HG03139 (cell line): ENCODE data around the gene CYBA.
A peak's percentile ranks its signal among the peaks of the same experiment; 100 is the strongest.

ENCODE experiments used
- ATAC-seq: cut with Tn5 transposase; IDR thresholded peaks from one replicate; pipeline ENCODE4 v1.9.1; 2021; ENCODE audit not compliant: unreplicated experiment

The CYBA gene

GRCh38 chr16:88650749-88651275 lies at the start of gene CYBA:
CYBA (minus strand) TSS chr16:88651053; CDS start chr16:88651013, 40 bp downstream.
- ATAC-seq: peak; percentile 56

GRCh38 chr16:88700322-88700635 lies 49.4 kb upstream of the CYBA start:
- ATAC-seq: no peak

GRCh38 chr16:88699180-88699579 lies 48.3 kb upstream of the CYBA start:
- ATAC-seq: no peak

GRCh38 chr16:88698646-88699045 lies 47.8 kb upstream of the CYBA start:
- ATAC-seq: no peak

GRCh38 chr16:88697831-88698615 lies 47.2 kb upstream of the CYBA start:
- ATAC-seq: no peak

- no peak for ATAC-seq
Observed at GRCh38 chr16:88697116-88697830, 46.4 kb upstream of the CYBA start.

GRCh38 chr16:88696441-88696840 lies 45.6 kb upstream of the CYBA start:
- ATAC-seq: no peak

GRCh38 chr16:88695753-88696152 lies 44.9 kb upstream of the CYBA start:
- no peak for ATAC-seq

GRCh38 chr16:88695218-88695617 lies 44.4 kb upstream of the CYBA start:
- ATAC-seq: no peak

GRCh38 chr16:88694221-88695087 lies 43.6 kb upstream of the CYBA start:
- ATAC-seq: no peak

- ATAC-seq: no peak
Observed at GRCh38 chr16:88693420-88694177, 42.7 kb upstream of the CYBA start.

GRCh38 chr16:88692861-88693260 lies 42.0 kb upstream of the CYBA start:
- ATAC-seq: no peak

- ATAC-seq: no peak
Observed at GRCh38 chr16:88691924-88692560, 41.2 kb upstream of the CYBA start.

- no peak for ATAC-seq
Observed at GRCh38 chr16:88691129-88691813, 40.4 kb upstream of the CYBA start.

GRCh38 chr16:88690341-88691128 lies 39.7 kb upstream of the CYBA start:
- no peak for ATAC-seq

- ATAC-seq: no peak
Observed at GRCh38 chr16:88688013-88688778, 37.3 kb upstream of the CYBA start.

GRCh38 chr16:88687676-88688012 lies 36.8 kb upstream of the CYBA start:
- no peak for ATAC-seq

GRCh38 chr16:88687254-88687576 lies 36.4 kb upstream of the CYBA start:
- ATAC-seq: no peak
